ENCODE results near the gene NFKB1.
A peak's percentile ranks its signal among the peaks of the same experiment; 100 is the strongest.
"Not testable (repeated sequence)": the region's sequence is repeated elsewhere in the genome, so short reads cannot be mapped to it uniquely, and the experiment has no call there.

The NFKB1 gene

DNA sequence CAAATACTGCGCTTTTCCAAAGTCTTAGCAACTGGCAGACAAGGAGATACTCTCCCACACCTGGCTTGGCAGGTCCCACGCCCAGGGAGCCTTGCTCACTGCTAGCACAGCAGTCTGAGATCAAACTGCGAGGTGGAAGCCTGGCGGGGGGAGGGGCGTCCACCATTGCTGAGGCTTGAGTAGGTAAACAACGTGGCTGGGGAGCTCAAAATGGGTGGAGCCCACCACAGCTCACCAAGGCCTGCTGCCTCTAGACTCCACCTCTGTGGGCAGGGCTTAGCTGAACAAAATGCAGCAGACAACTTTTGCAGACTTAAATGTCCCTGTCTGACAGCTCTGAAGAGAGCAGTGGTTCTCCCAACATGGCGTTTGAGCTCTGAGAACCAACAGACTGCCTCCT lies 23.0 kb upstream of the NFKB1 start:
- H3K36me3 ChIP-seq (ENCODE audit: insufficient read depth, low read length) = no peaks in the 10 kb centered on the region

DNA sequence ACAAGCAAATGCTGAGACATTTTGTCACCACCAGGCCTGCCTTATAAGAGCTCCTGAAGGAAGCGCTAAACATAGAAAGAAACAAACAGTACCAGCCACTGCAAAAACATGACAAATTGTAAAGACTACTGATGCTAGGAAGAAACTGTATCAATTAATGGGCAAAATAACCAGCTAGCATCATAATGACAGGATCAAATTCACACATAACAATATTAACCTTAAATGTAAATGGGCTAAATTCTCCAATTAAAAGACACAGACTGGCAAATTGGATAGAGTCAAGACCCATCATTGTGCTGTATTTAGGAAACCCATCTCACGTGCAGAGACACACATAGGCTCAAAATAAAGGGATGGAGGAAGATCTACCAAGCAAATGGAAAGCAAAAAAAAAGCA lies 21.3 kb upstream of the NFKB1 start:
- not testable (repeated sequence) for H3K27ac ChIP-seq (ENCODE audit: low read depth, low read length, poor library complexity, severe bottlenecking); H3K4me2 ChIP-seq (ENCODE audit: low read length); H3K27me3 ChIP-seq (ENCODE audit: insufficient read depth, low read length); H3K4me3 ChIP-seq (ENCODE audit: low read depth, low read length, poor library complexity, severe bottlenecking); H3F3A ChIP-seq (ENCODE audit: insufficient read depth, low read length); H3K9me3 ChIP-seq (ENCODE audit: low read length); H4K20me1 ChIP-seq (ENCODE audit: insufficient read depth, low read length); H3K79me2 ChIP-seq (ENCODE audit: insufficient read depth, low read length); H3K36me3 ChIP-seq (ENCODE audit: insufficient read depth, low read length); H3K9me2 ChIP-seq (ENCODE audit: low read depth, low read length); H2AFZ ChIP-seq (ENCODE audit: low read length); H3K9ac ChIP-seq (ENCODE audit: low read length)
- peaks cover 13% of the 10 kb centered on the region for H3K4me1 ChIP-seq (ENCODE audit: insufficient read depth, low read length, severe bottlenecking)

More for the DNA sequence above, 23.0 kb upstream of the NFKB1 start:
- peak overlapping the region; percentile 7 for H3K4me3 ChIP-seq (ENCODE audit: low read depth, low read length, poor library complexity, severe bottlenecking)
- H3K9me2 ChIP-seq (ENCODE audit: low read depth, low read length) = no peaks in the 10 kb centered on the region
- TF ChIP-seq EZH2 (IDR thresholded peaks at IDR 0.05; ENCODE audit: borderline replicate concordance, low read length) = no peak
- TF ChIP-seq, protein P1, sequence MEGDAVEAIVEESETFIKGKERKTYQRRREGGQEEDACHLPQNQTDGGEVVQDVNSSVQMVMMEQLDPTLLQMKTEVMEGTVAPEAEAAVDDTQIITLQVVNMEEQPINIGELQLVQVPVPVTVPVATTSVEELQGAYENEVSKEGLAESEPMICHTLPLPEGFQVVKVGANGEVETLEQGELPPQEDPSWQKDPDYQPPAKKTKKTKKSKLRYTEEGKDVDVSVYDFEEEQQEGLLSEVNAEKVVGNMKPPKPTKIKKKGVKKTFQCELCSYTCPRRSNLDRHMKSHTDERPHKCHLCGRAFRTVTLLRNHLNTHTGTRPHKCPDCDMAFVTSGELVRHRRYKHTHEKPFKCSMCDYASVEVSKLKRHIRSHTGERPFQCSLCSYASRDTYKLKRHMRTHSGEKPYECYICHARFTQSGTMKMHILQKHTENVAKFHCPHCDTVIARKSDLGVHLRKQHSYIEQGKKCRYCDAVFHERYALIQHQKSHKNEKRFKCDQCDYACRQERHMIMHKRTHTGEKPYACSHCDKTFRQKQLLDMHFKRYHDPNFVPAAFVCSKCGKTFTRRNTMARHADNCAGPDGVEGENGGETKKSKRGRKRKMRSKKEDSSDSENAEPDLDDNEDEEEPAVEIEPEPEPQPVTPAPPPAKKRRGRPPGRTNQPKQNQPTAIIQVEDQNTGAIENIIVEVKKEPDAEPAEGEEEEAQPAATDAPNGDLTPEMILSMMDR (IDR thresholded peaks at IDR 0.05; ENCODE audit: low read length) = no peak
- H3K27me3 ChIP-seq (ENCODE audit: insufficient read depth, low read length) = no peaks in the 10 kb centered on the region
- H4K20me1 ChIP-seq (ENCODE audit: insufficient read depth, low read length) = no peaks in the 10 kb centered on the region
- H3K9me3 ChIP-seq (ENCODE audit: low read length) = no peaks in the 10 kb centered on the region
- no peak overlapping the region; the same call in 1 of the 2 replicates for H2AFZ ChIP-seq (ENCODE audit: low read length)
- H3K4me1 ChIP-seq (ENCODE audit: insufficient read depth, low read length, severe bottlenecking) = peaks cover 13% of the 10 kb centered on the region
- no peaks in the 10 kb centered on the region for H3K79me2 ChIP-seq (ENCODE audit: insufficient read depth, low read length)
- no peak overlapping the region for H3K9ac ChIP-seq (ENCODE audit: low read length)
- H3K4me2 ChIP-seq (ENCODE audit: low read length) = peak overlapping the region; percentile 28
- no peaks in the 10 kb centered on the region for H3F3A ChIP-seq (ENCODE audit: insufficient read depth, low read length)
- H3K27ac ChIP-seq (ENCODE audit: low read depth, low read length, poor library complexity, severe bottlenecking) = no peak overlapping the region

DNA sequence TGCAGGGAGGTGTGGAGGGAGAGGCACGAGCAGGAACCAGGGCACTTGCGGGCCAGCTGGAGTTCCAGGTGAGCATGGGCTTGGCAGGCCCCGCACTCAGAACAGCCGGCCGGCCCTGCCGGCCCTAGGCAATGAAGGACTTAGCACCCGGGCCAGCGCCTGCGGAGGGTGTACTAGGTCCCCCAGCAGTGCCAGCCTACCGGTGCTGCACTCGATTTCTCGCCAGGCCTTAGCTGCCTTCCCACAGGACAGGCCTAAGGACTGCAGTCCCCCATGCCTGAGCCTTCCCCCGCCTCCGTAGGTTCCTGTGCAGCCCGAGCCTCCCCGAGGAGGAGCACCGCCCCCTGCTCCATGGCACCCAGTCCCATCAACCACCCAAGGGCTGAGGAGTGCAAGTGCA lies 18.0 kb upstream of the NFKB1 start:
- no peak overlapping the region for H3K4me2 ChIP-seq (ENCODE audit: low read length)
- no peaks in the 10 kb centered on the region for H3K79me2 ChIP-seq (ENCODE audit: insufficient read depth, low read length)
- H3K4me3 ChIP-seq (ENCODE audit: low read depth, low read length, poor library complexity, severe bottlenecking) = no peak overlapping the region
- H3K4me1 ChIP-seq (ENCODE audit: insufficient read depth, low read length, severe bottlenecking) = peaks cover 4% of the 10 kb centered on the region
- H3K27ac ChIP-seq (ENCODE audit: low read depth, low read length, poor library complexity, severe bottlenecking) = no peak overlapping the region
- H4K20me1 ChIP-seq (ENCODE audit: insufficient read depth, low read length) = no peaks in the 10 kb centered on the region
- no peak overlapping the region for H3K9ac ChIP-seq (ENCODE audit: low read length)
- H3F3A ChIP-seq (ENCODE audit: insufficient read depth, low read length) = no peaks in the 10 kb centered on the region
- H2AFZ ChIP-seq (ENCODE audit: low read length) = no peak overlapping the region
- H3K36me3 ChIP-seq (ENCODE audit: insufficient read depth, low read length) = no peaks in the 10 kb centered on the region
- no peaks in the 10 kb centered on the region for H3K9me2 ChIP-seq (ENCODE audit: low read depth, low read length)
- no peaks in the 10 kb centered on the region for H3K27me3 ChIP-seq (ENCODE audit: insufficient read depth, low read length)
- TF ChIP-seq EZH2 (IDR thresholded peaks at IDR 0.05; ENCODE audit: borderline replicate concordance, low read length) = no peak
- TF ChIP-seq, protein P1 (IDR thresholded peaks at IDR 0.05; ENCODE audit: low read length) = no peak
- no peaks in the 10 kb centered on the region for H3K9me3 ChIP-seq (ENCODE audit: low read length)

DNA sequence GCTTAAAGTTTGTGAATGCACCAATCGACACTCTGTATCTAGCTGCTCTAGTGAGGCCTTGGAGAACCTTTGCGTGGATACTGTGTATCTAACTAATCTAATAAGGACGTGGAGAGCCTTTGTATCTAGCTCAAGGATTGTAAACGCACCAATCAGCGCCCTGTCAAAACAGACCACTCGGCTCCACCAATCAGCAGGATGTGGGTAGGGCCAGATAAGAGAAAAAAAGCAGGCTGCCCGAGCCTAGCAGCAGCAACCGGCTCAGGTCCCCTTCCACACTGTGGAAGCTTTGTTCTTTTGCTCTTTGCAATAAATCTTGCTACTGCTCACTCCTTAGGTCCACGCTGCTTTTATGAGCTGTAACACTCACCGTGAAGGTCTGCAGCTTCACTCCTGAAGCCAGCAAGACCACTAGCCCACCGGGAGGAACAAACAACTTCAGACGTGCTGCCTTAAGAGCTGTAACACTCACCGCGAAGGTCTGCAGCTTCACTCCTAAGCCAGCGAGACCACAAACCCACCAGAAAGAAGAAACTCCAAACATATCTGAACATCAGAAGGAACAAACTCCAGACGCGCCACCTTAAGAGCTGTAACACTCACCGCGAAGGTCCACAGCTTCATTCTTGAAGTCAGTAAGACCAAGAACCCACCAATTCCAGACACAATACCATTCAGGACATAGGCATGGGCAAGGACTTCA lies 17.0 kb upstream of the NFKB1 start:
- H3K4me1 ChIP-seq (ENCODE audit: insufficient read depth, low read length, severe bottlenecking); H3F3A ChIP-seq (ENCODE audit: insufficient read depth, low read length); H3K4me3 ChIP-seq (ENCODE audit: low read depth, low read length, poor library complexity, severe bottlenecking): not testable (repeated sequence)

More for the DNA sequence above, 17.0 kb upstream of the NFKB1 start:
- H3K9me3 ChIP-seq (ENCODE audit: low read length); H3K4me2 ChIP-seq (ENCODE audit: low read length); H3K79me2 ChIP-seq (ENCODE audit: insufficient read depth, low read length); H3K9ac ChIP-seq (ENCODE audit: low read length); H3K36me3 ChIP-seq (ENCODE audit: insufficient read depth, low read length); H3K27ac ChIP-seq (ENCODE audit: low read depth, low read length, poor library complexity, severe bottlenecking); H3K9me2 ChIP-seq (ENCODE audit: low read depth, low read length); H4K20me1 ChIP-seq (ENCODE audit: insufficient read depth, low read length); H3K27me3 ChIP-seq (ENCODE audit: insufficient read depth, low read length); H2AFZ ChIP-seq (ENCODE audit: low read length): not testable (repeated sequence)
